GM19372 (cell line): ENCODE results near the gene HIVEP3.

ENCODE experiments used
- ATAC-seq: cut with Tn5 transposase; IDR thresholded peaks from one replicate; pipeline ENCODE4 v1.9.1; 2021; ENCODE audit warnings: mild to moderate bottlenecking, low read depth, moderate library complexity; ENCODE audit not compliant: unreplicated experiment

The HIVEP3 gene

GRCh38 chr1:41646186-41646585 is 272.5 kb downstream of the HIVEP3 start:
- ATAC-seq: no peak

GRCh38 chr1:41645062-41645461 is 273.7 kb downstream of the HIVEP3 start:
- no peak for ATAC-seq

GRCh38 chr1:41642922-41643821 is 275.6 kb downstream of the HIVEP3 start:
- ATAC-seq: no peak

- no peak for ATAC-seq
These were observed 276.7 kb downstream of the HIVEP3 start for GRCh38 chr1:41641941-41642527.

- ATAC-seq: peak; percentile 71
These were observed 277.3 kb downstream of the HIVEP3 start for GRCh38 chr1:41641475-41641814.

- no peak for ATAC-seq
These were observed 277.8 kb downstream of the HIVEP3 start for GRCh38 chr1:41640756-41641474.

- ATAC-seq: no peak
These were observed 278.5 kb downstream of the HIVEP3 start for GRCh38 chr1:41640141-41640751.

GRCh38 chr1:41639332-41639936 is 279.3 kb downstream of the HIVEP3 start:
- no peak for ATAC-seq

GRCh38 chr1:41638086-41639024 is 280.4 kb downstream of the HIVEP3 start:
- no peak for ATAC-seq

GRCh38 chr1:41637367-41637766 is 281.4 kb downstream of the HIVEP3 start:
- no peak for ATAC-seq

- no peak for ATAC-seq
These were observed 285.0 kb downstream of the HIVEP3 start for GRCh38 chr1:41633764-41634163.

- no peak for ATAC-seq
These were observed 285.7 kb downstream of the HIVEP3 start for GRCh38 chr1:41632781-41633575.

GRCh38 chr1:41631971-41632370 is 286.8 kb downstream of the HIVEP3 start:
- no peak for ATAC-seq

- no peak for ATAC-seq
These were observed 287.6 kb downstream of the HIVEP3 start for GRCh38 chr1:41631154-41631553.

GRCh38 chr1:41629571-41629970 is 289.2 kb downstream of the HIVEP3 start:
- no peak for ATAC-seq

GRCh38 chr1:41629141-41629540 is 289.6 kb downstream of the HIVEP3 start:
- no peak for ATAC-seq

- no peak for ATAC-seq
These were observed 291.0 kb downstream of the HIVEP3 start for GRCh38 chr1:41627491-41628280.
